Sigmoid colon (tissue), 4 donors: ENCODE measurements around the gene TOM1L2.

Source experiments
- CTCF ChIP-seq, 4 experiments: fragments of 450-650 bp in 3 of 4; fragments of 200-600 bp in 1 of 4; IDR thresholded peaks; one replicate each; pipeline ENCODE4 v1.5.1; 2016 to 2019; ENCODE audit warnings: antibody characterized with exemption in 4 of 4, mild to moderate bottlenecking in 3 of 4, moderate library complexity in 2 of 4
- POLR2AphosphoS5 ChIP-seq, 4 donors: sonication (generic); formaldehyde crosslinking; IDR thresholded peaks; one replicate each; pipeline ENCODE4 v1.6.1; 2017; ENCODE audit warnings: antibody characterized with exemption in 4 of 4

- TF ChIP-seq CTCF (IDR thresholded peaks at IDR 0.05), result no peak
- no peak for TF ChIP-seq POLR2AphosphoS5 (IDR thresholded peaks at IDR 0.05)
These were observed 84.4 kb downstream of the TOM1L2 start for GRCh38 chr17:17887752-17888304.
